Head of caudate nucleus (tissue), 42 donors: Measurements from ENCODE around the gene FAM240A.
"Not testable (repeated sequence)": the region's sequence is repeated elsewhere in the genome, so short reads cannot be mapped to it uniquely, and the experiment has no call there.

ENCODE experiments used
- DNase-seq, 42 donors: peaks; one replicate each; pipeline versions ENCODE4 v3.0.0 to v3.0.0-alpha.2; 2020 to 2021; ENCODE audit warnings: mixed read lengths in 7 of 42
- intact Hi-C: fragments of 100-400 bp; cut with DNase I; formaldehyde crosslinking; loops from one replicate; pipeline ENCODE4 v1.15.0; 2022

FAM240A gene

DNA sequence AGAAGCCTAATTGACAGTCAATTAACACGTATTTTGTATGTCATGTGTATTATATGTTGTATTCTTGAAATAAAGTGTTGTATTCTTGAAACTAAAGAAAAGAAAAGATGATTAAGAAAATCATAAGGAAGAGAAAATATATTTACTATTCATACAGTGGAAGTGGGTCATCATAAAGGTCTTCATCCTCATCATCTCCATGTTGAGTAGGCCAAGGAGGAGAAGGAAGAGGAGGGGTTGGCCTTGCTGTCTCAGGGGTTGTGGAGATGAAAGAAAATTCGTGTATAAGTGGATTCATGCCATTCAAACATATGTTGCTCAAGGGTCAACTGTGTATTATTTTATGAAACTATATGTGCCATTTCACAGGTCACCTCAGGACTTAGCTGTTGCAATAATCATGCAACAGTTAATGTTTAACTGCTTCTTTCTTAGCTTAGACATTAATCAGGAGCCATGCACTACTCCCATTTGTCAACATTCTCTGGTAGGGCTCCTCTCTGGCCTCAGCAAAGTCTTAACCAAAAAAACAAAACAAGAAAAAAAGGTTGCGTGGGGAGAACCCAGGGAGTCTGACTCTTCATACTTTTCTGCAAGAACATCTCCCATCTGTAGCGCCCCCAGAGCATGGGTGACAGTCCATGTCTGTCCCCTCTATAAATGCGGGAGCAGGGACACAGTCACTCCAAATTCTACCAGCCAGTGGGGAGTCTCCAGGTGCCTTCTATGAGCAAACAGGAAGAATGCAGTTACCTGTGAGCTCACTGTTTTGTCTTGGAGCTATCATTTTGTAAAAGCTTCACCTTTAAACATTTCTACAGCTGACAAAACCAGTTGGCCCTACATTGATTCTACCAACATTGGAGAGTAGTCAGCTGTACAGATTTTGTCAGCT lies 26.3 kb upstream of the FAM240A start:
- intact Hi-C loops: no loop called here
- no peak for DNase-seq

DNA sequence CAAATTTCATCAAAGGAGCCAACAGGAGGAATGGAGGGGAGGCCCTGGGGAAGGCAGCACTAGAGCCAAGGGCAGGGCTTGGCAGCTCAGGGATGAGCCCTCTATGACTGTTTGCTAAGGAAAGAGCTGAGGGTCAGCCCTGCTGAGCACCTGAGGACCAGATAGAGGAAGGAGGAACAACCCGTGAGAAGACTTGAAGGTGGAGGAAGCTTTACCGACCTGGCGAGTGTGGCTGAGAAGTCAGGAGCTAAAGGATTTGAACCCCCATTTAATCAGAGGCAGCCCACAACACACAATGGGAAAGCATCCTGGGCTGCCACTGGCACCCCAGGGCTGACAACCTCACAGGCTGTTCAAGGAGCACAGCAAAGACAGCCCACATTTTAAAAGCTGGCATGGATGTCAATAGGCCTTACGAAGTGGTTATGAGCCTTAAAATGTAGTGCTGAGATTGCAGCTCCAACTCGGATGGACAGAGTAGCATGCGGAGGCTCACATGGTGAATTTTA lies 25.5 kb upstream of the FAM240A start:
- intact Hi-C loops: no loop called here

DNA sequence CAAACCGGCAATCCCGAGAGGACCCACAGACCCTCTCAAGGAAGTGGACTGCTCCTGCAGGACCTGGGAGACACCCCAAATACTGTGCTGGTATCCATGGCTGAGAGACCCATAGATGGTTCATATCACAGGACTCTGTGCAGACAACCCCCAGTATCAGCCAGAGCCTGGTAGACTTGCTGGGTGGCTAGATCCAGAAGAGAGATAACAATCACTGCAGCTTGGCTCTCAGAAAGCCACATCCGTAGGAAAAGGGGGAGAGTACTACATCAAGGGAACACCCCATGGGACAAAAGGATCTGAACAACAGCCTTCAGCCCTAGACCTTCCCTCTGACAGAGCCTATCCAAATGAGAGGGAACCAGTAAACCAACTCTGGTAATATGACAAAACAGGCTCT lies 25.1 kb upstream of the FAM240A start:
- DNase-seq, intact Hi-C loops: not testable (repeated sequence)

More for the DNA sequence above, 25.5 kb upstream of the FAM240A start:
- DNase-seq: no peak

DNA sequence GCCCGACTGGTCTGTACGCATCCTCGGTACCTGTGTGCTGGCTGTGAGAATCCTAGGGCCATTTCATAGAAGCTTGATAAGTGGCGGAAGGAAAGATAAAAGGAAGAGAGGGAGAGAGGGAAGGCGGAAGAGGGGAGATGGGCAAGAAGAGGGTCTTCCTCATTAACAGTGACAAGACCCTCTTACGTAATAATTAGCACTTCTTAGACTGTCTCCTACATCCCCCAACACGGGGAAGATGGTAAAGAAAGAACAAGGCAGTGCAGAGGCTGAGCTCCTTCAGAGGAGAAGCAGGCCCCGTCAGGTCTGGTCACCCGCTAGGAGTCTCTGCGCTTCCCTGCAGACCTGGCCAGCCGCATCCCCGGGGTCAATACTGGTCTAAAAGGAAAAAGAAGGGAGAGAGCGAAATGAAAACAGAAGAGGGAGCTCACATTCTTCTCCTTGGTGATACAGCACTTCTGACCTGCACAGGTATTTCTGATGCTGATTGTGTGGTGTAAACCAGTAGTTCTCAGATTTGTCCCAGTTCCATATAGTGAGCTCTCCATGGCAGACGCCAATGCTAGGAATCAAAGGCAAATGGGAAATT lies 19.0 kb upstream of the FAM240A start:
- intact Hi-C loops: no loop called here
- DNase-seq: no peak

DNA sequence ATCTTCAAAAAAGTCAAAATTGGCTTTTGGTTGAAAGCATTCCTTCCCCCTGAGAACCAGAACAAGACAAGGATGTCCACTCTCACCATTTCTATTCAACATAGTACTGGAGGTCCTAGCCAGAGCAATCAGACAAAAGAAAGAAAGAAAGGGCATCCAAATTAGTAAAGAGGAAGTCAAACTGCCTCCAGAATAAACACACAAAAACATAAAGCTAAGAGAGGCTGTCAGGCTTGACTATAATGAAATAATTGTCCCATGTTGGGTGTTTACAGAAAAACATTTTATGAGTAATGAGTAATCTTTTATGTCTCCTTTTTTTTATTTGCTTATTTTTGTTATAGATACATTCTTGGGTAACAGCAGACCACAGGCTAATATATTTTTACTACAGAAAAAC lies 18.3 kb upstream of the FAM240A start:
- DNase-seq: no peak
- intact Hi-C loops: no loop called here

DNA sequence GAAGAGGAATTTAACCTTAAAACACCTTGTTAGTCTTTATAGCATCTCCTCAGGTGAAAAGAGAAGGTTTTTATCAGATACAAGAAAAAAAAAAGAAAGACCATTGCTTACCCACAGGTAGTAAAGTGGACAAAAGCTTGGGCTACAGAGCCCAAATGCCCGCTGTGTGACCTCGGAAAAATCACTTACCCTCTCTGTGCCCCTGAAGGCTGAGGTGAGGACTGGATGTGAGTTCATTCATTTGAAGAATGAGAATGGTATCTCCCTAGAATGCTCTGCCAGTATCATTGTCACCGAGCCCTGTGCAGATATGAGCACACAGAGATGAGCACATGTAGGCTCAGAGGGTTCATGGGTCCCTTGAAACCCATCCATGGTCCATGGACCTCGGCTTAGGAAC lies 17.6 kb upstream of the FAM240A start:
- no peak for DNase-seq
- intact Hi-C loops: no loop called here

DNA sequence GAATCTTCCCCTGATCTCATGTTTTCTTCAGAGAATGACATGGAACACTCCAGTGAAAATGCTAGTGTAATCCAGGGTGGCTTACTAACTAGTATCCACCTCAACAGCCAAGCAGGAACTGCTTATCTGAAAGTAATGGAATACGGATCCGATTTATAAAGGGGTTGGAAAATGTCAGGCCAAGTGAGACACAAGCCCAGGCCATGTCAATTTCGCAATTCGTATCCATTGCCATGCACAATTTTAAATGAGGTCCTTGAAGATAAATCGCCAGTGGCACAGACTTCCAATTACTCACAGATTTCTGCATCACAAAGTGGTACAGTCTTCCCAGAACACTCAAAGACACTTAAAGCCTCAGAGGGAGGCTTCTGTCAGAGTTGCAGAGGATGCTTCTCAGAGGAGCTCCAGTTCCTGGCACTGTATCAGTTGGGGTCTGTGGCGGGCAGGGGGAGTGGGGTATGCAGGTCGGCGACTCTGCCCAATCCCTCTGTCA lies 16.5 kb upstream of the FAM240A start:
- intact Hi-C loops: no loop called here
- DNase-seq: no peak

DNA sequence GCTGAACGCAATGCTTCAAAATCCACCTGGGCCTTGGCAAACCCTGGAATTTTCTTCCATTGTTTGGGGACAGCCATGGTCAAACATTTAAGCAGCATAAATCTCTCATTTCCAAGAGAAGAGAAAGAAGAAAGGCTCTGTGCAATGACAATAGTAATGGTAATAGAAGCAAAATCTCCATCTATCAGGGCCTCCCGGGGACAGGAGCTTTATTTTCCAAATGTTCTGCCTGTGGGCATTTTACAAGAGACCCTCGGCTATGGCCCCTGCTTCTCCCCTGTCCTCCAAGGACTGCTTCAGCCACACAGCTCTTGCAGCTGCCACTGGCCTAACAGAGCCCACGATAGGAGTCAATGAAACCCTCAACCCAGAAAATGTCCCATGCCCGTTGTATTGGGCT lies 12.7 kb upstream of the FAM240A start:
- intact Hi-C loops: no loop called here
- DNase-seq: no peak

DNA sequence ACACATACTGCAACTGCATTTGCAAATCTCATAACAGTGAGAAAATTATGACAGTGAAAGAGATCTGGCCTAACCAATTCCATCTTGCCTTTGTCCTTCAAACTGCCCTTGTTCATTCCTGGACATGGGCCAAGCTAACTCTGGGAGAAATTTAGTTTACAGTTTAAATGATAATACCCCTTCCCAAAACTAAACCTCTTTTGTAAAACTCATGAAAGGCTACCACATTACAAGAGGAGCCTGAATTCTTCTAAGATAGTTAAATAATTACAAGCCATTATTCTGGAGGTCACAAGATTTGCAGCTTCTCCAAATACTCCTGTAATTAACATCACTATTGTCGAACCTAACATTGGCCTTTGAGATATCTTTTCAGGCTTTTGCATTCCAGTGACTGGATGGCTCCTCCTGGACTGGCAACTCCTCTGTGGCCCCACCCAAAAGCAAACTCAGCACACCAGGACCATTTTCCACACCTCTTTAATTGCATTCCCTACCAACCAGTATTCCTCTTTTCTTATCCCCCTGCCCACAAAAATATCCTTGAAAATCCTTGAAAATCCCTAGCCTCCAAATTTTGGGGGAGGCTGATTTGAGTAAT lies 8.8 kb upstream of the FAM240A start:
- intact Hi-C loops: no loop called here

DNA sequence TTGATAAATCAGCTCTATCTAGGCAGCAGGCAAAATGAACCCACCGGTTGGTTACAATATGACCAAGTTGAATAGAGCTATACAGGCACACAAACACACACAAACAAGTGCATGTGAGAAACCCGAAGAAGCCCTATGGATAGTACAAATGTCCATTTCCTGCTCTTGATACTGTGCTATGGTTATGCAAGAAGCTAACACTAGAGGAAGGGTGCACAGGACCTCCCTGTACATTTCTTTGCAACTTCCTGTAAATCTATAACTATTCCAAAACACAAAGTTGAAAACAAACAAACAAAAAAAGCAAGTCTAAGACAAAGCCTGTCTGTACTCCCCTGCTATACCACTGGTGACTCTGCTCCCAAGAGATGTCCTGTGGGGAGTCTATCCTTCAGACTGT lies 8.2 kb upstream of the FAM240A start:
- no peak for DNase-seq
- intact Hi-C loops: no loop called here

More for the DNA sequence above, 8.8 kb upstream of the FAM240A start:
- DNase-seq: no peak

DNA sequence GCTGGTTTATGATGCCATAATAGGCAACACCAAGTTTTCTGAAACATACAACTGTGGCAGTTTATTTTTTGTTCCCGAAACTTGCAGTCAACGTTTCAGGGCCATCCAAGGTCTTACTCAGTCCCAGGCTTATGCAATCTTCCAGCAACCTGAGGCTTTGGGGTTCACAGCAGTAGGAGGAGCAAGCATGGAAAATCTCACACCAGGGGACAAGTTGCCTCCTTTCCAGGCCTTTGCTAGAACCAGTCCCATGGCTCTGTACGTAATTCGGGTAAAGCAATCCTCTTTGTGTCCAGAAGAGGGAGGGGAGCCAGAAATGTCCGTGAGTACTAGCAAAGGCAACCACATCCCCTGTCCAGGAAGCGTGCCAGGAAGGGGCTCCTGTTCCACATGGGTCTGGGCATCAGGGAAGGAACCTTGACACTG lies 4.7 kb upstream of the FAM240A start:
- DNase-seq: no peak
- intact Hi-C loops: no loop called here

DNA sequence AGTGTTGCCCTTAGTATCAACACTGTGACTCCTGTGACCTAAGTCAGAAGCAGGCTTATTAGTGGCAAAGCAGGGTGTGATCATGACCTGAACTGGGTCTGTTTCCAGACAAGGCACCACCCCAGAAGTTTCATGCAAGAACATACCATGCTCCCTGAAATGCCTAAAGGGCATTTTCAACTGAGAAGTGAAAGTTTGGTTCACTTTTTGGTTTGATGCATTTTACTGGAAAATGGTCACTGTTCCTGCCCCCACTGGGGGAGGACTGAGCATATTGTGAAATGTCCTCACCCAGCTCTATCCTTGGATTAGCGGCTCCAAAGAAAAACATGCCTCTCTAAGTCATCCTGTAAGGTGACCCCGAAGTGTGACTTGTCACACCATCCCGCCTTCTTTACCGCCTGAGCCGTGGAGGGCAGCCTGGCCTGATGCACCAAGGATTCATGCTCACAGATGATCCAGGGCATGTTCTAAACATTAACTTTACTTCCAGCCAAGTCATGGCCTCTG lies 3.1 kb upstream of the FAM240A start:
- intact Hi-C loops: no loop called here
- DNase-seq: no peak

DNA sequence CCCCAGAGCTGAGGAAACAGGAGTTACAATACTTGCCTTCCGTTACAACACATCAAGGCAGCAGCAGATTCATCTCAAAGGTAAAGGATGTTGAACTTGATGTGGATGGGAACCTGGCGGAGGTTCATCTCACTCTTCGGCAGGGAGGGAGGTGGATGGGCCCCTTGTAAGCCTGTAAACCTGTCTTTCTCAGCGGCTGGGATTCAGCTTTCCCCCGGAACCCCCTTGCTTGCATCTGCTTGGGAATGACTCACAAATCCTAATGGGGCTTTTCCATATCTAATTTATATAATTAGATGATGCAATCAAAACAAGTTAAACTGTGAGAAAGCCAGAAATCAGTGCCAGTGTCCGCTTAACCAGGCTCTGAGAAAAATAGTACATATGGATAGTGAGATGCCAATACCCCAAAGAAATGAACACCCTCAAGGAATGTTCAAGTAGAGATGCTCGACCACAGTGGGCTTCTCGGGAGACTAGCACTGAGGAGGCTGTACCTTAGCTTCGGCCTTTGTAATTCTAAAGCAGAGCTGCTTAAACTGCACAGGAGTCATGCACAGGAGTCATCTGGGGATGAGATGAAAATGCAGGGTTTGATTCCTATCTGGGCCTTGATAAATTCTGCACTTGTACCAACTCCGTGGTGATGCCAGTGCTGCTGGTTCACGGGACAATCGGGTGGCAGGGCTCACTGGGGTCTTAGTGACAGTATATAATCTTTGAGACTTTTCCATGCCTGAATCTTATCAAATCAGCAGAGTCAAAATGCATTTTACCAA lies 2.2 kb upstream of the FAM240A start:
- intact Hi-C loops: no loop called here
- DNase-seq: no peak

DNA sequence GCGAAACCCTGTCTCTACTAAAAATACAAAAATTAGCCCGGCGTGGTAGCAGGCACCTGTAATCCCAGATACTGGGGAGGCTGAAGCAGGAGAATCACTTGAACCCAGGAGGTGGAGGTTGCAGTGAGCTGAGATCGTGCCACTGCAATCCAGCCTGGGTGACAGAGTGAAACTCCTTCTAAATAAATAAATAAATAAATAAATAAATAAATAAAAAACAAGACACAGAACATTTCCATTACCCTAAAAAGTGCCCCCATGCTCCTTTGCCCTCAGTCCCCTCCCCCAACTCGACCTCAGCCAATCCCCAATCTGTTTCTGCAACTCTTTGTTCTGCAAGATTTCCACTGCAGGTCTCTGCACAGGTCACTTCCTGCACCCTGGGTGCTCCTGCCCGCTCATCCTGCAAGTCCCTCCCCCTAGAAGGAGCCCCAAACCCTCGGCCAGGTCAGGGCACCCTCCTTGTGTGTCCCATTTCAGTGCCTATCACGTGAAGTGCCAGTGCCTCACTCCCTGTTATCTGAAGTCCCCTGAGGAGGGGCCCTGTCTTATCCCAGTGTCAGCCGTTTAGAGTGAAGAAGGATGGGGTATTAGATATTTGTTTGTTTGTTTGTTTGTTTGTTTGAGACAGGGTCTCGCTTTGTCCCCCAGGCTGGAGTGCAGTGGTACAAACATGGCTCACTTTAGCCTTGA lies 1.1 kb downstream of the FAM240A start:
- DNase-seq: no peak
- intact Hi-C loops: no loop called here

DNA sequence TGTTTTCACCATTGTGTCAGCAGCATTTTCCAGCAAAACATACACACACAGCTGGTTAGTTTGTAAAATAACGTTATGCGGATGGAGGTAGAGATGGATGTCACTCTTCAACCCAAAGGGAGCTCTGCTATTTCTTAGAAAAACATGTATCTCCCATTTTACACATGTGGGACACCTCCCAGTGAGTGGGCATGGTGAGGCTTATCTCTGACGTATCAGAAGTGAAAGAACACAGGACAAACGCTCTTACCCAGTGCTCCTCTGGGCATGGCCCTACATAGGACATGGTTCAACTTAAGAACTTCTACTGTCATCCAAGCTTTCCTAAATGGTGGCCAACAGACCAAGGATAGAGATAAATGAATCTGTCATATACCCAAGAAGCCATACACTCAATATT lies 2.1 kb downstream of the FAM240A start:
- intact Hi-C loops: no loop called here
- no peak for DNase-seq

DNA sequence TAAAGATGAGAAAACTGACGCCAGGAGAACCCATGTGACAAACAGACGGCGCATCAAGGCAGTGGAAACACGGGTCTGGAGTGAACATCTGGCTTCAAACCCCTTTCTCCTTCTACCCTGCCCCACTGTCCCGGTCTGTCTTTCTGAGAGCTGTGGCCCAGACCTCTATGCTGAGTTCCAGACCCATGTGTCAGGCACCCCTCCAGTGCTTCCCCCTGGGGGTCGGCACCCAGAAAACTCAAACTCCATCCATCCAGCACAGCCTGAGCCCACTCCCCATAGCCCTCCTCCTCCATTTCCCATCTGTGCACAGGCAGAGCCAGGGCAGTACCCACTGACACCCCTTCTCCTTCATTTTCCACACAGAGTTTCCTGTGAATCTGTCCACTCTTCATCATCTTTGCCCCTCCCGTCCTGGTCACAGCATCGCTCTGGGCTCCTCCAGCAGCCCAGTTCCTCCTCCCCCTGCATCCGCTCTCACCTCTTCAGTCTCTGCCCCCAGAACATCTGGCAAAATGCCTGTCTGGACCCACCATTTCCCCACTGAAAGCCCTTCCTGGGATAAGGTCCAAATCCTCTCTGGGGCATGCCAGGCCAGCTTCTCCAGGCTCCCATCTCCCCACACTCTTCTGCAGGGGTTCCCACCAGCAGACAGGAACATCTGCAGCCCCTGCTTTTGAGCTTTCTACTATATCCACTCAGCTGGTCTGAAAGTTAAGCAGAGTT lies 2.9 kb downstream of the FAM240A start:
- DNase-seq: no peak
- intact Hi-C loops: no loop called here

DNA sequence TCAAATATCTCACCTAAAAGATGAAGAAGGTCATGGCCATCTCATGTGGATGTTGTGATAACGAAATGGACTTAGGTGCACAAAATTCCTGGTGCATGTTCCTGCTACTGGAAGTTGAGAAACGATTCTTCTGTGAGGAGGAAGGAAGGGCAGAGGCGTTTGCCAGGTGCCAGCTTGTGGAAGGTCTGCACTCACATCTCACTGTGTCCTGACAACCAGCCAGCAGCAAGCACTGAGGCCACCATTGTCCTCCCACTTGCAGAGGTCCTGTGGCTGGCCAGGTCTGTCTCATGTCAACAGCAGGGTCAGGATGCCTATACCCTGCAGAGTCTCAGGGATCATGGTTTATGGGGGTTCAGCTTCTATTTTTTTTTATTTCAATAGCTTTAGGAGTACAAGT lies 3.7 kb downstream of the FAM240A start:
- DNase-seq: no peak
- intact Hi-C loops: no loop called here

DNA sequence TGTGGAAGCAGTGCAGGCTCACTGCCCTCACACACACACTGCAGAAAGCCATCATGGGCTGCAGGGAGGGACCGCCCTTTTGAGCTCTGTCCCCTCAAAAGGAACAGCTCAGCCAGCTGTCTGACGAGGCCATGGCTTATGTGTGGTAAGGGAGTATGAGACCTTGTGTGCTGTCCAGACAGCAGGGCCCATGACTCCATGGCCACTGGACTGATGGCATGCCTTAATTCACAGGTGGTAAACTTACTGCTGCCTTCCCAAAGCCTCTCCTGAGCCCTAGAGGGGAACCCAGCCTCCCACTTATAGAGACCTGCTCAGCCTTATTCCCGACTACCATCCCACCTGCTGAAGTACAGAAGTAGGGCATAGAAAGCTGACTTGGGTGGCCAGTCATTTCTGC lies 5.6 kb downstream of the FAM240A start:
- intact Hi-C loops: no loop called here
- no peak for DNase-seq
